Osteoblast (primary cell): ENCODE data around the gene VARS2. TPM values are rescaled to one million over a fixed set of nuclear protein-coding genes. Genes with fewer than 3 reads are reported as not detected.
"Not testable (repeated sequence)": the region's sequence is repeated elsewhere in the genome, so short reads cannot be mapped to it uniquely, and the experiment has no call there.

Source experiments
- DNase-seq: peaks from one replicate; pipeline ENCODE4 v3.0.0; 2011; ENCODE audit warnings: low spot score, mixed read lengths; ENCODE audit not compliant: insufficient read length; ENCODE audit errors: missing footprints
- H2AFZ ChIP-seq: 2 replicates; pipeline ENCODE4 v1.6.0; 2011; ENCODE audit warnings: mild to moderate bottlenecking, low read length
- H3K27ac ChIP-seq: 2 replicates; pipeline ENCODE4 v1.5.1; 2011; ENCODE audit warnings: mild to moderate bottlenecking, low read depth, low read length, moderate library complexity
- H3K27me3 ChIP-seq: 2 replicates; pipeline ENCODE4 v1.6.0; 2012; ENCODE audit warnings: mild to moderate bottlenecking, control low read depth, inconsistent platforms, low read length, moderate library complexity; ENCODE audit not compliant: insufficient read depth
- H3K36me3 ChIP-seq: 2 replicates; pipeline ENCODE4 v1.5.1; 2011; ENCODE audit warnings: mild to moderate bottlenecking, low read length, control low read depth, moderate library complexity; ENCODE audit not compliant: insufficient read depth
- H3K4me1 ChIP-seq: 2 replicates; pipeline ENCODE4 v1.5.1; 2011; ENCODE audit warnings: mild to moderate bottlenecking, low read length, control low read depth, moderate library complexity; ENCODE audit not compliant: insufficient read depth
- H3K4me2 ChIP-seq: 2 replicates; pipeline ENCODE4 v1.6.0; 2011; ENCODE audit warnings: mild to moderate bottlenecking, low read length; ENCODE audit not compliant: insufficient read depth
- H3K4me3 ChIP-seq: fragments of 200-600 bp; sonication (generic); 3 replicates; pipeline ENCODE4 v1.5.1; 2012; ENCODE audit warnings: mild to moderate bottlenecking, low read length, inconsistent platforms; ENCODE audit not compliant: insufficient read depth
- H3K79me2 ChIP-seq: 2 replicates; pipeline ENCODE4 v1.6.0; 2012; ENCODE audit warnings: mild to moderate bottlenecking, low read length, control low read depth, inconsistent platforms; ENCODE audit not compliant: insufficient read depth
- H3K9me3 ChIP-seq: 2 replicates; pipeline ENCODE4 v1.5.1; 2011; ENCODE audit warnings: low read depth, low read length, control low read depth
- H4K20me1 ChIP-seq: 2 replicates; pipeline ENCODE4 v1.6.0; 2012; ENCODE audit warnings: mild to moderate bottlenecking, low read length, control low read depth; ENCODE audit not compliant: insufficient read depth
- total RNA-seq: library from RNA; depleted of rRNA; stranded (reverse); fragments of >200 nt; gene quantifications from 2 replicates; pipeline ENCODE4 v1.2.3, GENCODE V29; 2012
- TF ChIP-seq, protein P1 (sequence below): IDR thresholded peaks from 2 replicates; pipeline ENCODE4 v1.5.1; 2011; ENCODE audit warnings: mild to moderate bottlenecking, low read depth, low read length, moderate library complexity; ENCODE audit errors: extremely low read depth

Gene VARS2
- total RNA-seq, 1 donor: 14.5 TPM

GRCh38 chr6:30871592-30872183 is 42.4 kb upstream of the VARS2 start:
- Histone ChIP-seq H2AFZ (no peak overlapping the region), H3K36me3 (no peaks in the 10 kb centered on the region), H3K79me2 (no peaks in the 10 kb centered on the region), H3K9me3 (peaks cover 4% of the 10 kb centered on the region), H3K27me3 (no peaks in the 10 kb centered on the region), H4K20me1 (no peaks in the 10 kb centered on the region), H3K27ac (no peak overlapping the region), H3K4me2 (no peak overlapping the region), H3K4me3 (no peak overlapping the region), H3K4me1 (peaks cover 9% of the 10 kb centered on the region)
- TF ChIP-seq, protein P1, sequence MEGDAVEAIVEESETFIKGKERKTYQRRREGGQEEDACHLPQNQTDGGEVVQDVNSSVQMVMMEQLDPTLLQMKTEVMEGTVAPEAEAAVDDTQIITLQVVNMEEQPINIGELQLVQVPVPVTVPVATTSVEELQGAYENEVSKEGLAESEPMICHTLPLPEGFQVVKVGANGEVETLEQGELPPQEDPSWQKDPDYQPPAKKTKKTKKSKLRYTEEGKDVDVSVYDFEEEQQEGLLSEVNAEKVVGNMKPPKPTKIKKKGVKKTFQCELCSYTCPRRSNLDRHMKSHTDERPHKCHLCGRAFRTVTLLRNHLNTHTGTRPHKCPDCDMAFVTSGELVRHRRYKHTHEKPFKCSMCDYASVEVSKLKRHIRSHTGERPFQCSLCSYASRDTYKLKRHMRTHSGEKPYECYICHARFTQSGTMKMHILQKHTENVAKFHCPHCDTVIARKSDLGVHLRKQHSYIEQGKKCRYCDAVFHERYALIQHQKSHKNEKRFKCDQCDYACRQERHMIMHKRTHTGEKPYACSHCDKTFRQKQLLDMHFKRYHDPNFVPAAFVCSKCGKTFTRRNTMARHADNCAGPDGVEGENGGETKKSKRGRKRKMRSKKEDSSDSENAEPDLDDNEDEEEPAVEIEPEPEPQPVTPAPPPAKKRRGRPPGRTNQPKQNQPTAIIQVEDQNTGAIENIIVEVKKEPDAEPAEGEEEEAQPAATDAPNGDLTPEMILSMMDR: no peak
- no peak for DNase-seq

DNA sequence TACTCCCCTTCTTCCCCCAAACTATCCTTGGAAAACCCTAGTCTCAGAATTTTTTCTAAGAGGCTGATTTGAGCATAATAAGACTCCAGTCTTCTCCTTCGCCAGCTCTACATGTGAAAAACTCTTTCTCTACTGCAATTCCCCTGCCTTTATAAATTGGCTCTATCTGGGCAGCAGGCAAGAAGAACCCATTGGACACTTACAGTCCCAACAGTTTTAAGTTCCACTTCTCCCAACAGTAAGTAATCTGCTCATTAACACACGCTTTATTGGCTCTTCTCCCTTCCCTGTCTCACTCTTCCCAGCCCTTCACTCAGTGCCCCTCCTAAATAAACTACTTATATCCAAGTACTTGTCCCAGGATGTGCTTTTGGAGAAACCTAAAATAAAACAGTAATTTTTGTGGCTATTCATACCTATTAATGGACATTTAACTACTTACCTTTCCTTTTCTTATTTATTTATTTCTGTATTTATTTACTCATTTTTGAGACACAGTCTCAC is 40.8 kb upstream of the VARS2 start:
- no peaks in the 10 kb centered on the region for H3K79me2 ChIP-seq
- H3K9me3 ChIP-seq: peaks cover 4% of the 10 kb centered on the region
- H3K27ac ChIP-seq: no peak overlapping the region
- H3K4me3 ChIP-seq: no peak overlapping the region
- no peaks in the 10 kb centered on the region for H3K36me3 ChIP-seq
- peaks cover 18% of the 10 kb centered on the region for H3K4me1 ChIP-seq
- DNase-seq: no peak
- no peak overlapping the region for H2AFZ ChIP-seq
- H3K4me2 ChIP-seq: no peak overlapping the region
- no peaks in the 10 kb centered on the region for H3K27me3 ChIP-seq
- H4K20me1 ChIP-seq: no peaks in the 10 kb centered on the region
- TF ChIP-seq, protein P1: no peak

- not testable (repeated sequence) for H3K9me3 ChIP-seq, H3K79me2 ChIP-seq, H3K27me3 ChIP-seq, H3K36me3 ChIP-seq, H3K4me3 ChIP-seq, DNase-seq, H3K27ac ChIP-seq, H2AFZ ChIP-seq, H3K4me2 ChIP-seq, H4K20me1 ChIP-seq
- peaks cover 18% of the 10 kb centered on the region for H3K4me1 ChIP-seq
Measured at GRCh38 chr6:30873795-30874194, 40.2 kb upstream of the VARS2 start.

DNA sequence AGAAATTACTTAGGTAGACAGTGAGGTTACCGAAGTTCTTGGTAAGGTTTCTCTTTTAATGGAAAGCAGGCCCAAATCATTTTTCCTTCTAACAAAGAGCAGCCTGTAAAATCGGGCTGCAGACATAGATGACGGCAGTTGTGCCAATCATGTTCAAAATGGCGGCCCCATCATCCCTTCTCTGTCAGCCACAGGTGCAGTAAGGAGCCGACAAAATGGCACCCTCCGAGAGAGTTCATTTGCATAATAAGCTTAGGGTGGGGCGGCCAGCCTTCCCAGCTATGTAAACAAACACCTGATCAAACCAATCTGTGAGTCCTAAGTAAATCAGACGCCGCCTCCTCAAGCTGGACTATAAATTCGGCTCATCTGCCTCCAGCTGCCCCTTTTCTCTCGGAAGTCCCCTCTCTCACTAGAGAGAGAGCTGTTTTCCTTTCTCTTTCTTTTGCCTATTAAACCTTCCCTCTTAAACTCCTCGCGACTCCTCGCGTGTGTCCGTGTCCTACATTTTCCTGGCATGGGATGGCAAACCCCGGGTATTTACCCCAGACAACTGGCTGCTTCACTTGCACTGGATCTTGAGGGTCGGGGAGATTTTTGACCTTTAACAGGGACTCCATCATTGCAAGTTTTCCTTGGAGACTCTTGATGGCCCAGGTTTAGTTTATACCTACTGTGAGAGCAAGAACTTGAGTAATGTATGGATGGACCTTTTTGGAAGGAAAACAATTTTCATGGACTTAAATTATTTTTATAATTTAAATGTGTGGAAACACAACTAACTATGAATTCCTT is 38.6 kb upstream of the VARS2 start:
- H3K79me2 ChIP-seq: no peaks in the 10 kb centered on the region
- no peaks in the 10 kb centered on the region for H3K9me3 ChIP-seq
- H3K4me2 ChIP-seq: no peak overlapping the region
- H3K27me3 ChIP-seq: no peaks in the 10 kb centered on the region
- H3K27ac ChIP-seq: peak overlapping the region; percentile 6
- peaks cover 18% of the 10 kb centered on the region for H3K4me1 ChIP-seq
- no peaks in the 10 kb centered on the region for H4K20me1 ChIP-seq
- no peaks in the 10 kb centered on the region for H3K36me3 ChIP-seq
- TF ChIP-seq, protein P1: no peak
- peak overlapping the region; percentile 39 for H2AFZ ChIP-seq
- H3K4me3 ChIP-seq: no peak overlapping the region
- peak; percentile 10 for DNase-seq
